SIG-M5 (cell line): Measurements from ENCODE around the gene PHACTR1.

Source experiments
- DNase-seq: peaks from one replicate; lab custom pipeline; 2025; lab: John Stamatoyannopoulos, UW

Gene PHACTR1

DNA sequence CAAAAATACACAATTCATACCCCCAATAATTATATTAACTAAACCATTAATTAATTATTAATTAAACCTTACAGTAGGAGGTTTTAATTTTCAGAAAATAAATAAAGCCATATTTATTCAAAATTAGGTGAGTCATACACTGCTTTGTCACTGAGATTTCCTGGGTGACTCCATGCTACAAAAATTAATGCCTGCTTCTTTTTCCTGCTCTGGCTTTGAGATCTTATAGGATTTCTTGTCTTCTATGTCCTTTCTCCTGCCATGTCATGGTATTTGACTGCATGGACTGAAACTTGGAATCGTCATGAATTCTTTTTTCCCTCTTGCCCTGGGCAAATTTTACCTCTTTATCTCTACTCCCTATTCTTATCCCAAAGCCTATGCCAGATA lies 133.2 kb downstream of the PHACTR1 start:
- no peak for DNase-seq

DNA sequence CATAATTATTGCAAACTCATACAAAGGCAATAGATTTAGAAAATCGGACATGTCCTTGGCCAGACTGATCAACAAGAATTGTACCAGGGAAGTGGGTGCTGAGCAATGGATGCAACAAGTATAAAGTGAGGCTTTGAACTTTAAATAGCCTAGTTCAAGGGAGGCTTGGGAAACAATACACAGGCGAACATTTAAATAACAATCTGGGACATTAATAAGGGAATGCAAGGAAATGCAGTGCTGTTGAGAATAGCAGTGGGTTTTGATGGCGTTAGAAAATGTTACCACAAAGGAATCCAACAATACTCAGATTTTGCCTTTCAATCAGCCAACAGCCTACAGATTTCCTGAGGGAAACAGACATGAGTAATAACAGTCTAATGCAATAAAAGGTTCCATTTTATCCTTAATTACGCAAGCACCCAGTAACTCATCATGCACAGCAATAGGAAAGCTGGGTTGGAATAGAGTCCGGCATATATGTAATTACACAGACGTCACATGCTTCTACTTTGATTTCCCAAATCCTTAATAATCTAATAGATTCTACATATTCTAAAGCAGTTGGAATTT lies 134.6 kb downstream of the PHACTR1 start:
- no peak for DNase-seq

DNA sequence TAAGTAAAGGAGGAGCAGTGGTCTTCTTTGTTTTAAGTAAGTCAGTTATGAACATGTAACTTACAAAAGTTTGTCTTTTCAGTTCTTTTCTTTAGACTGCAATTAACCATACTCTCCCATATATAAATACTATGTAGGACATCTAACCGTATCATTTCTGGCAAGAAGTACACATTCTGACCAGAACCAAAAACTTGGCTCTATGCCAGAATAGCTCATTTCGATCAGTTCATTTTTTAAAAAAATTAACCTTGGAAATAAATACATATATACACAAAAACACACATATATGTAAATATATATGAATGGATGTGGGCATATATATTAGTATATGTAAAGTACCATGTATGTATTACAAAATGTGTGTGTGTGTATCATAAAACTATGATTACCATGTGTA lies 145.0 kb downstream of the PHACTR1 start:
- no peak for DNase-seq

DNA sequence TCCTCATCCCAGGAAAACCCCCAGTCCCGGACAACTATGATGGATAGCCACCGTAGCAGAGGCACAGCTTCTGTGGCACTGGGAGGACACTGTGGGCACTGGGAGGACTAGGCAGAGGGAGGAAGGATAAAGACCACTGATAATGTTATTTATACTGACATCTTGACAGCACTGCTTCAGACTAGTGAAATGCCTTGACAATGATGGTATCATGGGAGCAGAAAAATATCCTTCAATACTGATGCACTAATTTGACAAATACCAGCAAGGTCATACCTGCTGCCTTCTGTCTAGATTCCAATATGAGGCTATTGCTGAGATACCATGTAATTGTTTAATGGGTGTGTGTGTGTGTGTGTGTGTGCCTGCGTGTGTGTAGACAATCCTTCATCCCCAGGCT lies 148.6 kb downstream of the PHACTR1 start:
- no peak for DNase-seq

DNA sequence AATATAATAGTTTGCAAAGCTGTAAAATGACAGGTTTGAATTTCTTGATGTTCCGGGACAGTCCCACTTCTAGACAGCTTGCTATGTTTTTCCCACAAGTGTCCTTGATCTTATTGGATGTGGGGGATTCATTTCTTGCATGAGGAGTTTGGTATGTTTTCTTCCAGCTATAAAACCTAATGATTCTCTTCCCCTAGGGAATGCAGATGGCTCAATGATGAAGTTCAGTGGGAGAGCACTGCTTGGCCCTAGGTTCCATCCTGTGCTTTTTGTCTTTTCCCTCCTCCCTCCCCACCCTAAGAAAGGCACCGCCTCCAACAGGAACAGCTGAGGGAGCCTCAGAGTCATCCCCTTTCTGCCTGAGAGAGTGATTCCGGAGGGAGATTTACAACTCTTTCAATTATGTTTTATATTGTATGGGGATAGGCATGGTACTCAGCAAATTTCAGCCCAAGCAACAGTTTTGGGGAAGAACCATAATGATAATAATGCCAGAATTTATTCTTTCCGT lies 149.2 kb downstream of the PHACTR1 start:
- DNase-seq, result no peak

DNA sequence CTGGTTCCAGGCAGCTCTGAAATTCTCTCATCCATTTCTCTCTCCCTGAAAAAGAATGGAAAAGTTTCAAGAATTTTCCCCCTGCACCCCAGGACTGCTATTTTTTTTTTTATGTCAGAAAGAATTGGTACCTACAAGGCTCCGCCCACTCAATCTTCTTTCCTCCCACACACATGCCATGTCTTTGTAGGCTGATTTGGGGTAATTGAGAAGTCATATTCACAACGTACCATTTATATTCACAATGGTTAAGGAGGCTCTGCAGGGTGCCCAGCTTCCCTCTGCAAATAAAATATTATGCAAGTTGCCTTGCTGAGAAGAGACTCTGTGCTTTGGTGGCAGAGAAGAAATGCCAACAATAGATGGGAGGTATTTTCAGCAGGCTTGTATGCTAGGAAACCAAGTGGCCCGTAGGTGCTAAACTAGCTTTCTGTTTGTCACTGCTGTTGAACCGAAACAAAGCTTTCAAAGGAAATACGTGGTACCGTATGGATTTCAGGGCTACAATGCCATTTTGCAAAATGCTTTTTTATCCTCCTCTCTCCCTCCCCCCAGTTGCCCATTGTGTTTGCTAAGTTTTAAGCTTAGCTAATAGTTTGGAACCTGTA lies 150.0 kb downstream of the PHACTR1 start:
- DNase-seq, result no peak

DNA sequence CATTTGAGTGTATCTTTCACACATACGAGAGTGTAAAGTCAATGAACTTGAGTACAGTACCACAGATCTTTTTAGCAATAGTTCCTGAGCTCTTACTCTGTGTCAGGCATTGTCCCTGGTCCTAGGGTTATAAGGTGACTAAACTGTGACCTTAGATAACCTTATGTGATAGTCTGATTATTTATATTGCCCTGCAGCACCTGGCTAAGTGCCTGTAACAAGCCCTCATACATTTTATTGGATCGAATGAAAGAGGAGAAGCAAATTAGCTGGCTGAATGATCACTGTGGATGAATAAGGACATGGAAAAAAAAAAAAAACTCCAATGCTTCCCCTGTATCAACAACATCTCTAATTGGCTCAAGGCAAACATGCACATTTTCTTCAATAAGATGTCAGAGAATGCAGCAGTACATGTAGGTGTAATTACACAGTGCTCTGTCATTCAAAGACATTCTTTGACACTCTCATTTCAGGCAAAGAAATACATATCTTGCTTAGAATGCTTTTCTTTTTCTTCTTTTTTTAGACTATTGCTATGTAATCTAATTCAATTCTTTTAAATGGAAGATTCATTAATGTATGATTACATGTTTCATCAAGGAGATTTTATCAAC lies 153.4 kb downstream of the PHACTR1 start:
- no peak for DNase-seq

DNA sequence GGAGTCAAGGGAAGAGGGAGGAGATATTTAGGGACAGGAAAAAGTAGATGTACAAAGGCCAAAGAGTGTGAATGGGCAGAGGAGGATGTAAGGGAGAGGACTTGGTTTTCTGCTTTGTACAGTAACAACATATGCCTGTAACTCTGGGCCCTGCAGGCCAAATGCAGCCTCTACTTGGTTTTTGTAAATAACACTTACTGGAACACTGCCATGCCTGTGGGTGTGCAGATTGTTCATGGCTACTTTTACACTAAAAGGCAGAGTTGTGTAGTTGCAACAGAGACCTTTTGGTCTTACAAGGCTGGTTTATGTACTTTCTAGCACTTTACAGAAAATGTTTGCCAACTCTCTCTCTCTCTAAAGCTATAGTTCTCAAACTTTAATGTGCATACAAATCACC lies 157.1 kb downstream of the PHACTR1 start:
- no peak for DNase-seq

DNA sequence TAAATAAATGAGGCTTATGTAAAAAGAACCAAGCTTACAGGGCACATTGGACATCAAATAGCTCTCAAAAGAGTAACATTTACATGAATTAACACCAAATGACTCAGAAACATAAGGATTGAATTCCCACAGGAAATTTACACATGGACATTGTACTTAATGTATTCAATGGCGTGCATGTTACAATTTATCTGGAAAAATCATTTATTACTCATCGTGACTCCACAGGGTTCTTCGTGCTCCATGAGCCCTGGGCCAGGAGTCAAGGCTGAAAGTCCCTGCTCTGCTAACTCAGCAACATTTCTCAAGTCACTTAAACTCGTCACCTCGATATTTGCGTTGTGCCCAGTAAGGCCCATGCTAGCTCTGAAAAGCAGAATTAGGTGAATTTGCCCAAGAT lies 158.5 kb downstream of the PHACTR1 start:
- no peak for DNase-seq

DNA sequence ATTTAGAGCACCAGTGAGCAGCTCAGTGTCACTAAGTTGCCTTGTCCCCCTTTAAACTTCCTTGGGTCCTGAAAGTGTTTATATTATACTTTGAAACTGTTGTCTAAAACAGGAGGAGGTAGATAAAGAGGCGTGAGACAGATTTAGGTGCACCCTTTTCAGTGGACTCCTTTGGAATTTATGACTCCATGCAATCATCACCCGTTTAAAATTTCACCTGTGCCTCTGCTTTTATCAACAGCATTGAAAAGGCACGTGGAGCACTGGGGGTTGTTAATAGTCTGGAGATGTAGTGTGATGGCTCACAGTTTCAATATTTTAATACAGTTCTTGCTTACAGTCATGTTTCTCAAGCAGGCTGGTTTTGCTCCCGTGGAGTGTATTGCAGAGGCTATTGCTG lies 162.2 kb downstream of the PHACTR1 start:
- no peak for DNase-seq

DNA sequence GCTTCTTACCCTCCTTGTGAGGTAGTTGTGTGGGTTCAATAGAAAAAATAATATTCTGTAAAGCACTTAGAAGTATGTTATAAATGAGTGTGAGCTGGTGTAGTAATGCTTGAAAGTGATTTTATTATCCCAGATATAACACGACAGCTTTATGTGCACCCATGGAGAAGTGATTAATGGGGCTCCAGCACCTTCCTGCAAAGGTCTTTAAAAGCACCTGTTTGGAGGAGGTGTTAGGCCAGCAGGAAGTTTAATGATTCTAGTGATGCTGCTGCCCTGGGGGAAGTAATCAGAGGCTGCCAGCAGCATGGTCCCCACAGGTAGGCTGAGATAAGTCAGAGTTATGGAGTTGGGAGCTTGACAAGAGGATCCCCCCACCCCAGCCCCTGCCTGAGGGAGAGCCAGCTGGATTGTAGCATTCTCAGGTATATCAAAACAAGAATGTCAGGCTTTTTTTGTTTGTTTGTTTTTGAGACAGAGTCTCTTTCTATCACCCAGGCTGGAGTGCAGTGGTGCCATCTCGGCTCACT lies 166.3 kb downstream of the PHACTR1 start:
- DNase-seq, result no peak

DNA sequence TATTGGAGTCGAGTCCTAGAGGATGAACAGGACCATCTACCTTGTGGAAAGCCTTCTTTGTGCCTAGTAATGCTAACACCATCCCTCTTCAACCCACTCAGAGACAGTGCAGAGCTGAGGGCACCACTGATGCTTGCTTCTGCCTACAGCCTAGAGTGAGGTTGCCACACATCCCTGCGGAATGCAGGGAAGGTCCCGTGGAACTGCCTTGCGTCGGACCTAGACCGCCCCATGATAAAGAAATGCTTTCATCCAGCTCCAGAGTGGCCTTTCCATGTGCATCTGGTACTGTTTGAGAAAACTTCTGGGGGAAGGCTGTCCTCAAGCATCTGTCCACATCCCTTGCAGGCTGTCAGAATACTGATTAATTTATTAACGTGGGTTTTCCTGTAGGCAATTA lies 168.4 kb downstream of the PHACTR1 start:
- no peak for DNase-seq

DNA sequence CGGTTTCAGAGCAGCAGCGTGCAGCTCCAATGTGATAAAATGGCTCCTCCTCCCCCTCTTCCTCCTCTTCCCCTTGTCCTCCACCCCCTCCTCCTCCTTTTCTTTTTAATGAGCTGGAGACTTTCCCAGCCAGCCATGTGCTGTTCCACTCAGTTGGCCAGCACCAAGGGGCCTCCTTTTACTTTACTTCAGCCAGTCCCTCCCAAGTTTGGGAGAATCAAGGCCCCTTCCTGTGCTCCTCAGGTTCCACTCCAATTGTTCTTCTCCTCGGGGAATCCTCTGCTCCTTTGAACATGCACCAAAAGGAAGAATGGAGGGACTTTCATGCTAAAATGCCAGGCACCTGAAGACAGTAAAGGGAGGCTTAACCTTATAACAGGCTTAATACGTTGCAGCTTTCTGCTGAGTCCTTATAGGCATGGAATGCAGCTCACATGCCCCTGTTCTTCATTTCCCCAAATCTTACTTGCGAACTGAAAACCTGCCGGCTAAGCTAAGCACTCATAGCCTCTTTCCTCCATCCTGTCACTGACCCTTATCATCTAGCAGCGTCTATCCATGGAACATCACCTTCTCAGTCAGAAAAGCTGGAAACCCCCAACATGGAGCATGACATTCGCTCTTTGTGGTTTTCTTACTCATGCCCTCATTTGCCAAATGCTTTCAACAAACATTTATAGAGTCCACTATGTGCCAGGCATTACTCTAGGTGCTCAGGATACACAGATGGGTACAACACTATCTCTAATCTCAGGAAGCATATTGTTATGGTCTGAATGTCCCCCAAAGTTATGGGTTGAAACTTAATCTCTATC lies 170.6 kb downstream of the PHACTR1 start:
- no peak for DNase-seq

DNA sequence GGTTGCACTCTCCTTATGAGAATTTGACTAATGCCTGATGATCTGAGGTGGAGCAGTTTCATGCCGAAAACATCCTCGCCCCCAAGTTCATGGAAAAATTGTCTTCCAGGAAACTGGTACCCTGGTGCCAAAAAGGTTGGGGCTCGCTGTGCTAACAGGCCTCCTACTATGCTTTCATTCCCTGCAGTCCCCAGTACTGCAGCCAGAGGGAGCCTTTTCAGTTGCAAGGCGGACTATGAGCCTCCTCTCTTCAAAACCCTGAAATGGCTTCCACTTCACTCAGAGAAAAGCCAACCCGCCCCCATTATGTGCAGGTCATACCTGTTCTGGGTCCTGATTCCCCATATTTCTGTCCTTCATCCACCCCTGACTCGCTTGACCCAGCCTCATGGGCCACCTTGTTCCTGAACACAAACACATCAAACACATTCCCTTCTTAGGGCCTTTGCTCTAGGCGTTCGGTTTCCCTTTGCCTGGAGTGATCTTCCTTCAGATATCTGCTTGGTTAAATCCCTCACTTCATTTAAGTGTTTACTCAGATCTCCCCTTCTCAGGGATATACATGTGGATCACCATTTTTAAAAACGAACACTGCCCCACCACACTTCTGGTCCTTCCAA lies 173.7 kb downstream of the PHACTR1 start:
- no peak for DNase-seq

DNA sequence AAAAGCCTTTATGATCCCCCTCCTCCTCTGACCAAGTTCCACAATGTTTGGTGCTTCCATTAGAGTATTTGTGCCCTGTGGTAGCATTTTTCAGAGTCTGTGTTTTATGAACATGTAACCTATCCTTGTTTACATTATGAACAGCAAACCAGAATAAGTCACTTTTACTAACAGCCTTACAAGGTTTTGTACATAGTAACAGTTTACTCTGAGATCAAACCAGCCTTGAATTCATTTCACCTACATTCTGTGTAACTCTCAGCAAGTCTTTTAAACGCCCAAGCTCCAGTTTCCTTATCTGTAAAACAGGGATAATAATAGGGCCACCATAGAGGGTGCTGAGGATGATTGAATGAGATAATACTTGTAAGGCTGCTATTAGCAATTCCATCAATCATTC lies 175.0 kb downstream of the PHACTR1 start:
- no peak for DNase-seq

DNA sequence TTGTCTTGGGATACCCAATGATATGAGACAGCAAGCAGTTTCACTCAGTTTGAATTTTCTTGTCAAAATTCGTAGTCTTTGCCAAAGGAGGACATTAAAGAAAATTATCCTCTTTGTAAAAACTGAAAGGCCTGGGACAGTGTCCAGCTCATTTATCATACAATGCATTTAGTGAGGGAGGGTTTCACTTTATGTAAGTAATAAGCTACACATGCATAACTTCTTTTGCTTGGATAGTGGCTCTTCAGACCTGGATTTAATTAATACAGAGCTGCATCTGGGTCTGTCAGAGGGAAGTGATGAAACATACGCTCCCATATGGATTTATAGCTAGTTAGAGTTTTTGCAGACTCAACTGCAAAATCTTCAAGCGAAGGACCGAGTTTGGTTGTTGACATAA lies 175.6 kb downstream of the PHACTR1 start:
- no peak for DNase-seq

DNA sequence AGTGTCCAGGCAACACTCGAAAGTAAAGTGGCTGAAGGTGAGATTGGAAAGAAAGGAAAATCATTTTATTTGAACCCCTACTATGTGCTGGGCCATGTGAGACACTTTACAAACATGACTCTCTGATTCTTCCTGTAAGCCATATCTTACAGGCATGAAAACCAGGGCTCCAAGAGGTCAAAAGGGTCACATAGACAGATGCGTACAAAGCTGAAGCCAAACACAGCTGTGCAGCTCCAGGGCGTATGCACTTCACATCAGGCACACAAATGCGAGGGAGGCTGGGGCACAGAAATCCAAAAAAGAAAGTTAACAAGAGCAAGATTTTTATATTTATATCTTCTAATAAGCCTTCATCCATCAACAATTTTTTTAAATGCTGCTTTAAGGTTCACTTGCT lies 176.5 kb downstream of the PHACTR1 start:
- no peak for DNase-seq

DNA sequence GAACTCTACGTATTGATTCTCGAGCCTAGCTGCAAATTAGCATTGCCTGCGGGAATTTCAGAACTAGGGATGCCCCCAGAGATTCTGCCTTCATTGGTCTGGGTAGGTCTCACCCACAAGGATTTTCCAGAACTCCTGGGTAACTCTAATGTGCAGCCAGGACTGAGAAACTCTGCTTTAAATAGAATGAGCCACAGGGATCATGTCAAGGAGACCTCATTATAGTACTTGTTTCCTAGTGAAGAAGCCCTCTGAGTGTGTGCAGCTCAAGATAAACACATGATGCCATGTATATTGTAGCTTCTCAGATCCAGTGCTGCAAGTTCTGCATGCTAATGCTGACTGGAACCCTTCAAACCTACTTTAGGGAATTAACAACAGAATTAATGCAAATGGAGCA lies 179.2 kb downstream of the PHACTR1 start:
- DNase-seq, result no peak

DNA sequence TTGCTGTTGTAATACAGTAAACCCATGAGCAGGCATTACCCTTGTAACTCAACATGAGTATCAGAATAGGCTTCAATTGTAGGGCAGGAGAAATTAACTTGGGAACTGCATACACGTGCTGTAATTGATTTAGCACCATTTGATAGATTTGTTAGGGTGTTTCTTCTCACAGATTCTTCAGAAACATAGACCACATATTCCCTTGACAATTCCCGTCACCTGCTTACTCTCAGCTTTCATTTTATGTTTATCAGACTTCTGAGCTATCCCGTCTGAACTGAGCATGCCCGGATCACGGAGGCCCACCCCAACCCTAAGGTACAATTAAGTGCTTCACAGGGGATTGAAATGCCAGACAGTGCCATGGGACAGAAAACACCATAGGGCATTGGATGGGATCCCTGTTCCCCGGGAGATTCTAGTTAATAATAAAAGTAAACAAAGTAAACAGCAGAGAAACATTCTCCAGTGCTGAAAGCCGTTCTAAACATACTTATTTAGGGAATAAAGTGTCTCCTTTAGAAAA lies 179.7 kb downstream of the PHACTR1 start:
- no peak for DNase-seq

DNA sequence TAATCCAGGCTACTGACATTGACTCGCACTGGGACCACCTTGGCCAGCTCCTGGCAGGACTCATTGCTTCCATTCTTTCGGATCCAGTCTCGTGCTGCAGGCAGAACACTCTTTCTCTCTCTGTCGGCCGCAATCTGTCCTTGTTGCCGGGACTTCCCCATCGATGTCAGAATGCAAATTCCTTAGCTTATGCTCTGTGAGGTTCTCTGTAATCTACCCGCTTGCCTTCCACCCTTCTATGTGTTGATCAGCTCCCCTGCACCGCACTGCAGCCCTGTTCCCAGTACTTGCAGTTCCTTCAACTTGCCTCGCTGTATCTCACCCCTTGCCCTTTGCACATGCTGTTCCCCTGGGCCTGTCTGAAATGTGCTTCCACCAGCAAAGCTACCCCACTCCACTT lies 182.0 kb downstream of the PHACTR1 start:
- no peak for DNase-seq

DNA sequence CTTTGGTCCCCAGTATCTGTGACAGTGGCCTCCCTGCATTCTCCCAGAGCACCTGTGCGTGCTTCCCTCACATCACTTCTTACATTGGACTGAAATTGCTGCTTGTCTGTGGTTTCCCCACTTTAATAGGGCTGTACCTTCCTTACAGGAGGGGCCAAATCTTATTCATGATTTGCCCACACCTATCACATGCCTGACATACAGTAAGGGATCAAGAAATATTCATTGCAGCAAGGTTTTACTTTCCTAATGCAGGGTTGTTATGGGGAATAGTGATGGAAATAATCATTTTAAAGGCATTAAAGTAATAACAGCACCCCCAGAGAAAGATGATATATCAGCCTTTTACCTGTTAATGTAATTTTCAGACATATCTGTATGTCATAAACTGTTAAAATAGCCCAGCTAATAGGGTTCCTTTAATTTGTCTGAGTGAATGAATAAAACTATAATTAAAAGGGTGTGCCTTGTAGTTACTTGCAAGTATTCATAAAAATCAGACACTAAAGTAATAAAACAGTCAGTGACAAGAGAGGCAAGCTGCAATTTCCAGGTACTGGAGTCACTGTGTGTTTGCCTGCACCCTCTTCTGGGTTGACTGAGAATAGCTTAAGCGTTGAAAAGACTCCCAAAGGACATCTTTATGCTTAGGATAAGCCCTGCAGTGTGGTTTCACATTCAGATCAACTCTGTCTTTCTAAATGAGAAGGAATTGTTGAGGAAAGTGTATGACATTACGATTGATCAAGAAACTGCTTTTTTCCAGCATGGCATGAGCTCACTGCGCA lies 182.7 kb downstream of the PHACTR1 start:
- no peak for DNase-seq
